ENCODE measurements around the gene CDIP1.
A peak's percentile ranks its signal among the peaks of the same experiment; 100 is the strongest.

- no peak for TF ChIP-seq CTCF (conservative IDR thresholded peaks at IDR 0.05)
- peak; percentile 77; the same call in 1 of the 2 replicates for TF ChIP-seq ZFX (IDR thresholded peaks at IDR 0.05)
These were observed 913 bp downstream of the CDIP1 start for GRCh38 chr16:4537376-4538343.
